Loucy (cell line): ENCODE measurements around the gene RAB41.

Experiments
- H2AFZ ChIP-seq: fragments of 200-600 bp; sonication (generic); 2 replicates; pipeline ENCODE4 v1.6.0; 2016; ENCODE audit warnings: antibody characterized with exemption, mild to moderate bottlenecking, low read length, moderate library complexity
- H3F3A ChIP-seq: fragments of 200-600 bp; 2 replicates; pipeline ENCODE4 v1.6.0; 2016; ENCODE audit warnings: antibody characterized with exemption, low read depth, mild to moderate bottlenecking
- H3K27me3 ChIP-seq: fragments of 200-600 bp; sonication (generic); 2 replicates; pipeline ENCODE4 v1.6.1; 2014; ENCODE audit warnings: low read length, mild to moderate bottlenecking; ENCODE audit not compliant: insufficient read depth, poor library complexity, severe bottlenecking
- H3K36me3 ChIP-seq: fragments of 200-600 bp; sonication (generic); 2 replicates; pipeline ENCODE4 v1.6.1; 2016; ENCODE audit warnings: low read length; ENCODE audit not compliant: insufficient read depth
- H3K4me1 ChIP-seq: fragments of 200-600 bp; sonication (generic); 2 replicates; pipeline ENCODE4 v1.5.1; 2014; ENCODE audit warnings: low read length, mild to moderate bottlenecking; ENCODE audit not compliant: insufficient read depth, poor library complexity, severe bottlenecking
- H3K4me2 ChIP-seq: fragments of 200-600 bp; sonication (generic); 2 replicates; pipeline ENCODE4 v1.6.0; 2014; ENCODE audit warnings: antibody characterized with exemption, low read length, low read depth, mild to moderate bottlenecking; ENCODE audit not compliant: poor library complexity, severe bottlenecking
- H3K4me3 ChIP-seq: fragments of 200-600 bp; sonication (generic); 2 replicates; pipeline ENCODE4 v1.5.1; 2014; ENCODE audit warnings: low read length, mild to moderate bottlenecking, mixed read lengths; ENCODE audit not compliant: poor library complexity, severe bottlenecking
- H3K79me2 ChIP-seq: fragments of 200-600 bp; sonication (generic); 2 replicates; pipeline ENCODE4 v1.6.1; 2014; ENCODE audit warnings: low read length; ENCODE audit not compliant: insufficient read depth
- H3K9ac ChIP-seq: fragments of 200-600 bp; sonication (generic); 2 replicates; pipeline ENCODE4 v1.6.0; 2014; ENCODE audit warnings: mild to moderate bottlenecking, low read depth, low read length, moderate library complexity; ENCODE audit not compliant: poor library complexity, severe bottlenecking
- H3K9me2 ChIP-seq: fragments of 200-600 bp; sonication (generic); replicated peaks from 2 replicates; pipeline ENCODE4 v1.6.1; 2016; ENCODE audit warnings: low read depth, low read length, mixed read lengths
- H3K9me3 ChIP-seq: fragments of 200-600 bp; sonication (generic); 2 replicates; pipeline ENCODE4 v1.6.1; 2014; ENCODE audit warnings: mild to moderate bottlenecking, antibody characterized with exemption, low read length, low read depth; ENCODE audit not compliant: insufficient read depth
- H4K20me1 ChIP-seq: fragments of 200-600 bp; sonication (generic); 2 replicates; pipeline ENCODE4 v1.6.0; 2014; ENCODE audit warnings: antibody characterized with exemption, low read length, mild to moderate bottlenecking; ENCODE audit not compliant: insufficient read depth, poor library complexity, severe bottlenecking
- EZH2phosphoT487 ChIP-seq: fragments of 200-600 bp; IDR thresholded peaks from 2 replicates; pipeline ENCODE4 v1.6.1; 2018; ENCODE audit warnings: antibody characterized with exemption, mild to moderate bottlenecking, moderate library complexity, borderline replicate concordance
- TF ChIP-seq, protein P1 (sequence below): fragments of 200-600 bp; sonication (generic); conservative IDR thresholded peaks from 2 replicates; pipeline ENCODE4 v1.5.1; 2014; ENCODE audit warnings: mild to moderate bottlenecking, antibody characterized with exemption, low read length

The RAB41 gene

DNA sequence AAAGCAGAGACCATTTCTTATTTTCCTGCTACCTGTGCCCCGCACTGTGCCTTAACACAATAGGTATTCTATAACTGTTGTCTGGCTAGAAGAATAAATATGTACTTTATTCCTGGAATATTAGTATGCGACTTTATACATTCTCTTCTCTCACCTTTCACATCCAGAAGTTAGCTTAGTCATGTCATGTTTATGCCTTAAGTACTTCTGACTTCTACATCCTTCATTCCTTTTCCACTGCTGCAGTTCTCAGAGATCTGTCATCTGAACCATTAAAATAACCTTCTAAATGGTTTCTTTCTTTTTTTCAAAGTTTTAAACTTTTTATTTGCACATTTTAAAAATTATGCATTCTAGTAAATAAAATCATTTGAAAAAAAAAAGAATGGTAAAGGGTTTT is 42.4 kb downstream of the RAB41 start:
- H3F3A ChIP-seq: no peaks in the 10 kb centered on the region
- no peaks in the 10 kb centered on the region for H3K9me3 ChIP-seq
- peaks cover 11% of the 10 kb centered on the region; the same call in 1 of the 2 replicates for H3K79me2 ChIP-seq
- no peak overlapping the region for H2AFZ ChIP-seq
- H3K4me2 ChIP-seq: no peak overlapping the region
- H3K9ac ChIP-seq: no peak overlapping the region
- H3K4me3 ChIP-seq: no peak overlapping the region
- H3K4me1 ChIP-seq: no peaks in the 10 kb centered on the region
- H3K9me2 ChIP-seq: no peaks in the 10 kb centered on the region
- TF ChIP-seq, protein P1, sequence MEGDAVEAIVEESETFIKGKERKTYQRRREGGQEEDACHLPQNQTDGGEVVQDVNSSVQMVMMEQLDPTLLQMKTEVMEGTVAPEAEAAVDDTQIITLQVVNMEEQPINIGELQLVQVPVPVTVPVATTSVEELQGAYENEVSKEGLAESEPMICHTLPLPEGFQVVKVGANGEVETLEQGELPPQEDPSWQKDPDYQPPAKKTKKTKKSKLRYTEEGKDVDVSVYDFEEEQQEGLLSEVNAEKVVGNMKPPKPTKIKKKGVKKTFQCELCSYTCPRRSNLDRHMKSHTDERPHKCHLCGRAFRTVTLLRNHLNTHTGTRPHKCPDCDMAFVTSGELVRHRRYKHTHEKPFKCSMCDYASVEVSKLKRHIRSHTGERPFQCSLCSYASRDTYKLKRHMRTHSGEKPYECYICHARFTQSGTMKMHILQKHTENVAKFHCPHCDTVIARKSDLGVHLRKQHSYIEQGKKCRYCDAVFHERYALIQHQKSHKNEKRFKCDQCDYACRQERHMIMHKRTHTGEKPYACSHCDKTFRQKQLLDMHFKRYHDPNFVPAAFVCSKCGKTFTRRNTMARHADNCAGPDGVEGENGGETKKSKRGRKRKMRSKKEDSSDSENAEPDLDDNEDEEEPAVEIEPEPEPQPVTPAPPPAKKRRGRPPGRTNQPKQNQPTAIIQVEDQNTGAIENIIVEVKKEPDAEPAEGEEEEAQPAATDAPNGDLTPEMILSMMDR: no peak
- TF ChIP-seq EZH2phosphoT487: no peak
- H3K36me3 ChIP-seq: peaks cover 45% of the 10 kb centered on the region; the same call in 1 of the 2 replicates
- H3K27me3 ChIP-seq: no peaks in the 10 kb centered on the region
- no peaks in the 10 kb centered on the region for H4K20me1 ChIP-seq

DNA sequence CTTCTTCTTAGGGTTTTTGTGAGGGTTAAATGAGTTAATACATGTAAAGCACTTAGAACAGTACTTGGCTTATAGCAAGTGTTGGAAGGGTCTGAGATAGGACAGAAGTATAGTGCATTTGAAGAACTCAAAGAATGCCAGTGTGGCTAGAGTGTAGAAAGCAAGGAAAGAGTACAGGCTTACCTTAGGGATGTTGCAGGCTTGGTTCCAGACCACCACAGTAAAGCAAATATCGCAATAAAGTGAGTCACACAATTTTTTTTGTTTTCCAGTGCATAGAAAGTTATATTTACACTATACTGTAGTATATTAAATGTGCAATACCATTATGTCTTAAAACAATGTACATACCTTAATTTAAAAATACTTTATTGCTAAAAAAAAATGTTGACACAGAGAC is 49.2 kb downstream of the RAB41 start:
- Histone ChIP-seq H2AFZ (no peak overlapping the region), H3K36me3 (peaks cover 86% of the 10 kb centered on the region; the same call in 1 of the 2 replicates)

DNA sequence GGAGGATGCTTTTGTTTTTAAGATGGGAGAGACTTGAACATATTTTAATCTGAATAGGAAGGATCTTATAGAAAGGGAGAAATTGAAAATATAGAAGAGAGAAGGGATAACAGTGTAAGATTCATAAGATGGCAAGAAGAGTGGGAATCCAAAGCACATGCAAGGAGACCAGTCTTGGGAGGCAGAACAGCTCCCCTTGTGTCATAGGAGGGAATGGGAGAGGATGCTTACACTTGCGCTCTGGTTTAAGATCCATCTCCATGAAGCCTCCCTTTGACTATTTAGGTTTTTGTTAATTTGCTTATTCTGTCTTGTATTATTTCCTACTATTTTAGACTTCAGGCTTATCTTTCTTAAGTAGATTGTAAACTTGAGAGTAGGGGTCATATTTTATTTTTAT is 50.6 kb downstream of the RAB41 start:
- TF ChIP-seq, protein P1: no peak; the same call in 1 of the 2 replicates
- no peak for TF ChIP-seq EZH2phosphoT487
- Histone ChIP-seq H2AFZ (no peak overlapping the region), H3K27me3 (no peaks in the 10 kb centered on the region), H3K9ac (no peak overlapping the region), H3F3A (no peaks in the 10 kb centered on the region), H3K4me2 (no peak overlapping the region), H3K36me3 (peaks cover 80% of the 10 kb centered on the region; the same call in 1 of the 2 replicates), H3K79me2 (no peaks in the 10 kb centered on the region), H3K9me2 (no peaks in the 10 kb centered on the region), H3K4me3 (no peak overlapping the region), H3K4me1 (no peaks in the 10 kb centered on the region), H4K20me1 (no peaks in the 10 kb centered on the region), H3K9me3 (no peaks in the 10 kb centered on the region)

More for the DNA sequence above, 49.2 kb downstream of the RAB41 start:
- Histone ChIP-seq H3K9me2 (no peaks in the 10 kb centered on the region), H3K4me3 (no peak overlapping the region), H3K79me2 (no peaks in the 10 kb centered on the region), H3K4me2 (no peak overlapping the region), H3F3A (no peaks in the 10 kb centered on the region), H3K9me3 (no peaks in the 10 kb centered on the region), H4K20me1 (no peaks in the 10 kb centered on the region), H3K9ac (no peak overlapping the region), H3K4me1 (no peaks in the 10 kb centered on the region), H3K27me3 (no peaks in the 10 kb centered on the region)
- TF ChIP-seq, protein P1: no peak
- TF ChIP-seq EZH2phosphoT487: no peak
